SK-N-SH (cell line): ENCODE measurements around the gene KTN1. TPM values are rescaled to one million over a fixed set of nuclear protein-coding genes. Genes with fewer than 3 reads are reported as not detected.

ENCODE experiments used
- CTCF ChIA-PET: fragments of 300-600, 350-600 bp; formaldehyde crosslinking; extraction: SDS; loops from one replicate; lab custom pipeline; 2021; lab: Yijun Ruan, JAX
- POLR2A ChIA-PET: fragments of 350-600 bp; sonication (Branson Sonifier 250); formaldehyde crosslinking; extraction: SDS; loops from one replicate; lab custom pipeline; 2020; ENCODE audit warnings: antibody characterized with exemption, inconsistent platforms; lab: Yijun Ruan, JAX
- DNase-seq: peaks from one replicate; pipeline ENCODE4 v3.0.0; 2012
- H2AFZ ChIP-seq: fragments of 200-600 bp; sonication (generic); 2 replicates; pipeline ENCODE4 v1.8.1; 2016; ENCODE audit warnings: antibody characterized with exemption, mild to moderate bottlenecking, low read depth
- H3F3A ChIP-seq: fragments of 200-600 bp; sonication (generic); replicated peaks from 2 replicates; pipeline ENCODE3; 2016; ENCODE audit warnings: antibody characterized with exemption, mild to moderate bottlenecking; ENCODE audit not compliant: insufficient read depth
- H3K27ac ChIP-seq, 2 experiments: fragments of 200-500 bp in 1 of 2; fragments of 200-600 bp in 1 of 2; sonication (Bioruptor generic) in 1 of 2; sonication (generic), shearing (Covaris generic) in 1 of 2; 2 replicates each; pipeline versions ENCODE4 v1.5.1 to v1.6.1; 2014 to 2016; ENCODE audit warnings: low read depth in 2 of 2, inconsistent platforms in 1 of 2, low read length in 1 of 2, mild to moderate bottlenecking in 1 of 2, mixed read lengths in 1 of 2
- H3K27me3 ChIP-seq: fragments of 200-600 bp; sonication (generic), shearing (Covaris generic); 2 replicates; pipeline ENCODE4 v1.6.1; 2016; ENCODE audit warnings: mixed run types; ENCODE audit not compliant: insufficient read depth
- H3K36me3 ChIP-seq, 2 experiments: fragments of 200-500 bp in 1 of 2; fragments of 200-600 bp in 1 of 2; sonication (Bioruptor generic) in 1 of 2; sonication (generic) in 1 of 2; replicated peaks in 1 of 2; 2 replicates each; pipeline versions ENCODE3 to v1.5.1; 2014 to 2016; ENCODE audit warnings: low read length in 1 of 2, mild to moderate bottlenecking in 1 of 2; ENCODE audit not compliant: insufficient read depth in 2 of 2, control insufficient read depth in 1 of 2
- H3K4me1 ChIP-seq, 2 experiments: fragments of 200-500 bp in 1 of 2; fragments of 200-600 bp in 1 of 2; sonication (Bioruptor generic) in 1 of 2; sonication (generic), shearing (Covaris generic) in 1 of 2; 2 replicates each; pipeline versions ENCODE4 v1.5.1 to v1.6.1; 2014 to 2016; ENCODE audit warnings: low read depth in 1 of 2, low read length in 1 of 2, mixed run types in 1 of 2; ENCODE audit not compliant: insufficient read depth in 2 of 2, control insufficient read depth in 1 of 2
- H3K4me2 ChIP-seq: fragments of 200-600 bp; sonication (generic), shearing (Covaris generic); 2 replicates; pipeline ENCODE4 v1.6.1; 2017; ENCODE audit warnings: mixed run types
- H3K4me3 ChIP-seq, 2 experiments: fragments of 200-500 bp in 1 of 2; fragments of 200-600 bp in 1 of 2; sonication (Bioruptor generic) in 1 of 2; sonication (generic), shearing (Covaris generic) in 1 of 2; 2 replicates each; pipeline versions ENCODE4 v1.5.1 to v1.8.1; 2014 to 2016; ENCODE audit warnings: low read depth in 2 of 2, inconsistent platforms in 1 of 2, low read length in 1 of 2, mild to moderate bottlenecking in 1 of 2, mixed read lengths in 1 of 2, moderate library complexity in 1 of 2
- H3K79me2 ChIP-seq: fragments of 200-600 bp; sonication (generic); 2 replicates; pipeline ENCODE4 v1.8.1; 2017; ENCODE audit warnings: mild to moderate bottlenecking; ENCODE audit not compliant: insufficient read depth
- H3K9ac ChIP-seq: fragments of 200-600 bp; sonication (generic); 2 replicates; pipeline ENCODE4 v1.6.1; 2017; ENCODE audit warnings: mixed run types
- H3K9me2 ChIP-seq: fragments of 200-600 bp; sonication (generic); 2 replicates; pipeline ENCODE4 v1.6.1; 2017; ENCODE audit warnings: mixed run types
- H3K9me3 ChIP-seq: fragments of 200-600 bp; sonication (generic); 2 replicates; pipeline ENCODE4 v1.6.1; 2017; ENCODE audit warnings: mixed run types, mild to moderate bottlenecking, moderate library complexity
- H4K20me1 ChIP-seq: fragments of 200-600 bp; sonication (generic); 2 replicates; pipeline ENCODE4 v1.6.1; 2017; ENCODE audit warnings: mild to moderate bottlenecking, mixed run types; ENCODE audit not compliant: insufficient read depth
- CHD2 ChIP-seq: fragments of 150-350 bp; IDR thresholded peaks from 2 replicates; pipeline ENCODE4 v1.6.1; 2018; ENCODE audit warnings: low read length; ENCODE audit not compliant: partially characterized antibody
- CTCF ChIP-seq: fragments of 200-600 bp; sonication (generic); IDR thresholded peaks from 2 replicates; pipeline ENCODE4 v1.6.1; 2017; ENCODE audit warnings: antibody characterized with exemption, mild to moderate bottlenecking, moderate library complexity
- ELF1 ChIP-seq: IDR thresholded peaks from 2 replicates; pipeline ENCODE4 v1.4.0; 2012
- EP300 ChIP-seq, 2 experiments: IDR thresholded peaks; 2 replicates each; pipeline versions ENCODE4 v1.4.0 to v1.6.1; 2012; ENCODE audit warnings: borderline replicate concordance in 1 of 2, low read depth in 1 of 2, low read length in 1 of 2
- EZH2phosphoT487 ChIP-seq: fragments of 200-600 bp; sonication (generic); IDR thresholded peaks from 2 replicates; pipeline ENCODE4 v1.6.1; 2017; ENCODE audit warnings: low read depth, mixed run types, mild to moderate bottlenecking, antibody characterized with exemption, moderate library complexity, borderline replicate concordance
- FOSL2 ChIP-seq: IDR thresholded peaks from 2 replicates; pipeline ENCODE4 v1.4.0; 2012; ENCODE audit warnings: low read depth, mild to moderate bottlenecking, moderate library complexity, borderline replicate concordance
- GATA2 ChIP-seq: sonication (generic); formaldehyde crosslinking; IDR thresholded peaks from 2 replicates; pipeline ENCODE4 v1.5.0; 2020; ENCODE audit warnings: mild to moderate bottlenecking, missing genetic modification reagents
- JUND ChIP-seq: IDR thresholded peaks from 2 replicates; pipeline ENCODE4 v1.4.0; 2012
- MAX ChIP-seq: IDR thresholded peaks from 2 replicates; pipeline ENCODE4 v1.4.0; 2012; ENCODE audit warnings: low read depth
- MXI1 ChIP-seq: IDR thresholded peaks from 2 replicates; pipeline ENCODE4 v1.6.1; 2012; ENCODE audit warnings: mild to moderate bottlenecking, low read depth, low read length, improper control_type of control experiment
- NFIC ChIP-seq: IDR thresholded peaks from 2 replicates; pipeline ENCODE4 v1.4.0; 2012; ENCODE audit warnings: borderline replicate concordance
- NRF1 ChIP-seq: IDR thresholded peaks from 2 replicates; pipeline ENCODE4 v1.6.1; 2012; ENCODE audit warnings: low read depth, mild to moderate bottlenecking, low read length
- PBX3 ChIP-seq: IDR thresholded peaks from 2 replicates; pipeline ENCODE4; 2012
- POLR2AphosphoS5 ChIP-seq: IDR thresholded peaks from 2 replicates; pipeline ENCODE4 v1.6.1; 2012; ENCODE audit warnings: low read depth, low read length
- RAD21 ChIP-seq: IDR thresholded peaks from 2 replicates; pipeline ENCODE4 v1.6.1; 2012; ENCODE audit warnings: mild to moderate bottlenecking, low read length
- RCOR1 ChIP-seq: fragments of 150-350 bp; IDR thresholded peaks from 2 replicates; pipeline ENCODE4 v1.6.1; 2017; ENCODE audit warnings: antibody characterized with exemption, low read length
- REST ChIP-seq: IDR thresholded peaks from 2 replicates; pipeline ENCODE4 v1.6.1; 2012; ENCODE audit warnings: mild to moderate bottlenecking, low read depth, low read length, moderate library complexity
- TCF12 ChIP-seq: IDR thresholded peaks from 2 replicates; pipeline ENCODE4 v1.4.0; 2012
- TEAD4 ChIP-seq: IDR thresholded peaks from 2 replicates; pipeline ENCODE4 v1.4.0; 2012; ENCODE audit warnings: mild to moderate bottlenecking, borderline replicate concordance; ENCODE audit not compliant: insufficient read depth
- YY1 ChIP-seq: IDR thresholded peaks from 2 replicates; pipeline ENCODE4 v1.4.0; 2012; ENCODE audit warnings: low read depth, mild to moderate bottlenecking
- WGBS: methylation state at CpG from one replicate; pipeline ENCODE4 v1.1.6; 2017; ENCODE audit warnings: low lambda C conversion rate; 5-methylcytosine and 5-hydroxymethylcytosine counted together
- polyA plus RNA-seq, 3 experiments: library from polyadenylated mRNA; depleted of rRNA; stranded (reverse); fragments of >200 nt; gene quantifications; 2 replicates each; pipeline ENCODE4 v1.2.3, GENCODE V29; 2012

Gene KTN1
- polyA plus RNA-seq, 1 of the 3 experiments (the other 2 are of a cell fraction): 39.5 TPM

- H2AFZ ChIP-seq: no peak overlapping the region
- no peak overlapping the region for H3K27ac ChIP-seq
- TF ChIP-seq JUND (no peak), MXI1 (no peak), YY1 (no peak), RCOR1 (no peak), ELF1 (no peak), MAX (no peak), REST (no peak), CTCF (no peak), TCF12 (no peak), GATA2 (CRISPR knock-in tag) (no peak), NRF1 (no peak)
- no peaks in the 10 kb centered on the region; a peak in 2 of 4 replicates for H3K4me1 ChIP-seq
- no peak overlapping the region for H3K4me2 ChIP-seq
- H3K4me3 ChIP-seq: no peak overlapping the region
- POLR2A ChIA-PET: no interaction called here
- no peak overlapping the region for H3K9ac ChIP-seq
- no peaks in the 10 kb centered on the region for H3F3A ChIP-seq
- no peaks in the 10 kb centered on the region for H3K9me3 ChIP-seq
- DNase-seq: no peak
- CTCF ChIA-PET: interaction anchor here (1.2 kb wide), 1 partner anchor 264 kb away, joined by 4 read pairs; no protein-coding TSS in a partner anchor
- no peaks in the 10 kb centered on the region for H3K79me2 ChIP-seq
- WGBS: 70% methylated on average over 2 of the region's 2 CpGs
- no peaks in the 10 kb centered on the region for H3K27me3 ChIP-seq
- H4K20me1 ChIP-seq: no peaks in the 10 kb centered on the region
- H3K36me3 ChIP-seq: no peaks in the 10 kb centered on the region
- no peaks in the 10 kb centered on the region for H3K9me2 ChIP-seq
Measured at GRCh38 chr14:55710506-55711041, 130.6 kb downstream of the KTN1 start.

- Histone ChIP-seq H3F3A (no peaks in the 10 kb centered on the region), H3K4me1 (no peaks in the 10 kb centered on the region; a peak in 2 of 4 replicates), H3K36me3 (no peaks in the 10 kb centered on the region), H3K4me3 (no peak overlapping the region), H3K27ac (no peak overlapping the region), H3K4me2 (no peak overlapping the region), H3K79me2 (no peaks in the 10 kb centered on the region), H4K20me1 (no peaks in the 10 kb centered on the region), H3K27me3 (no peaks in the 10 kb centered on the region), H2AFZ (no peak overlapping the region)
- WGBS: 66% methylated on average over 2 of the region's 3 CpGs
- DNase-seq: no peak
- POLR2A ChIA-PET: no interaction called here
- CTCF ChIA-PET: interaction anchor here (1.2 kb wide), 1 partner anchor 265 kb away, joined by 4 read pairs; no protein-coding TSS in a partner anchor
- no peak for TF ChIP-seq CHD2
- TF ChIP-seq TEAD4: no peak
- TF ChIP-seq ELF1: no peak
- no peak for TF ChIP-seq NFIC
- no peak for TF ChIP-seq RAD21
- no peak for TF ChIP-seq EZH2phosphoT487
- no peak for TF ChIP-seq FOSL2
- no peak for TF ChIP-seq POLR2AphosphoS5
- TF ChIP-seq PBX3: no peak
- TF ChIP-seq EP300 (IDR thresholded peaks at IDR 0.05; ENCODE audit: borderline replicate concordance in 1 of 2, low read depth in 1 of 2, low read length in 1 of 2): no peak
- no peak for TF ChIP-seq JUND
- TF ChIP-seq, all 33 proteins: peak for 0
- Histone ChIP-seq H3K9me3 (no peaks in the 10 kb centered on the region), H3K9me2 (no peaks in the 10 kb centered on the region), H3K9ac (no peak overlapping the region)
Measured at GRCh38 chr14:55711175-55711811, 131.3 kb downstream of the KTN1 start.
